ENCODE measurements around the gene VGLL4. TPM values are rescaled to one million over a fixed set of nuclear protein-coding genes. Genes with fewer than 3 reads are reported as not detected.

Gene VGLL4
- total RNA-seq, 1 experiment from 2014 or later, result 26.9 TPM

DNA sequence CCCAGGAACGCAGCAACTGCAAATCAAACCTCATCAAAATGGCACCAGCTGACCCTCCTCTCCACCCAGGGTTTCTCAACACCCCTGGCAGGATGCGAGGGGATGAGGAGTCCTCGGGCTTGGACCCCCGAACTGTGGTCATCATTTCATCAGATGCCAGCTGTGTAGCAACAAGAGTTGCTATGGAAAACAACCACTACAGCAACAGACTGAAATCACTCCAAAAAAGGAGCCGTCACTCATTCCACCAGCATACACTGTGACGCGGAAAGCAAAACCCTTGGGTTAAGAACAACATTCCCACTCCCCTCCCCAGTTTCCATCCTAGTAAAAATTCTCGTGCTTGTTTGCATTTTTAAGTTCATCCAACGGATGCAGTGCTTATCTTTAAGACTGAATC is 40.1 kb downstream of the VGLL4 start:
- Histone ChIP-seq H3K9ac (ENCODE audit: low read length) (no peak overlapping the region), H3K9me2 (ENCODE audit: insufficient read depth) (no peaks in the 10 kb centered on the region), H3K27me3 (ENCODE audit: insufficient read depth, low read length) (no peaks in the 10 kb centered on the region), H3K9me3 (ENCODE audit: control insufficient read depth in 1 of 2, insufficient read depth in 1 of 2, low read depth in 1 of 2, low read length in 2 of 2) (no peaks in the 10 kb centered on the region), H4K20me1 (ENCODE audit: insufficient read depth) (no peaks in the 10 kb centered on the region), H3K27ac (ENCODE audit: low read depth, low read length) (no peak overlapping the region), H3K4me2 (ENCODE audit: low read length) (no peak overlapping the region), H3K79me2 (ENCODE audit: insufficient read depth, low read length) (peaks cover 16% of the 10 kb centered on the region), H2AFZ (ENCODE audit: low read depth, low read length, poor library complexity, severe bottlenecking) (no peak overlapping the region), H3K36me3 (ENCODE audit: control insufficient read depth in 1 of 2, insufficient read depth in 2 of 2, low read length in 2 of 2) (no peaks in the 10 kb centered on the region), H3K4me3 (replicated peaks in 1 of 2; ENCODE audit: low read depth in 1 of 2, low read length in 2 of 2) (no peak overlapping the region), H3K4me1 (ENCODE audit: control insufficient read depth in 1 of 2, insufficient read depth in 2 of 2, low read length in 2 of 2) (peaks cover 2 to 24% of the 10 kb centered on the region in 2 experiments; a peak in 2 of 4 replicates)
- ChIA-PET CTCF (no interaction called here), RAD21 (ENCODE audit: low non-redundant PET in 1 of 2, low total read pairs in 2 of 2, uncharacterized antibody in 2 of 2, unreplicated experiment in 2 of 2) (no interaction called here), POLR2A (no interaction called here)
- BruUV-seq (replicated peaks), result no TSS peak
- TF ChIP-seq ZFX (IDR thresholded peaks at IDR 0.05) (no peak), EGR1 (IDR thresholded peaks at IDR 0.05; ENCODE audit: low read depth) (no peak), EZH2 (IDR thresholded peaks at IDR 0.05) (no peak)
- TF ChIP-seq, protein P1, sequence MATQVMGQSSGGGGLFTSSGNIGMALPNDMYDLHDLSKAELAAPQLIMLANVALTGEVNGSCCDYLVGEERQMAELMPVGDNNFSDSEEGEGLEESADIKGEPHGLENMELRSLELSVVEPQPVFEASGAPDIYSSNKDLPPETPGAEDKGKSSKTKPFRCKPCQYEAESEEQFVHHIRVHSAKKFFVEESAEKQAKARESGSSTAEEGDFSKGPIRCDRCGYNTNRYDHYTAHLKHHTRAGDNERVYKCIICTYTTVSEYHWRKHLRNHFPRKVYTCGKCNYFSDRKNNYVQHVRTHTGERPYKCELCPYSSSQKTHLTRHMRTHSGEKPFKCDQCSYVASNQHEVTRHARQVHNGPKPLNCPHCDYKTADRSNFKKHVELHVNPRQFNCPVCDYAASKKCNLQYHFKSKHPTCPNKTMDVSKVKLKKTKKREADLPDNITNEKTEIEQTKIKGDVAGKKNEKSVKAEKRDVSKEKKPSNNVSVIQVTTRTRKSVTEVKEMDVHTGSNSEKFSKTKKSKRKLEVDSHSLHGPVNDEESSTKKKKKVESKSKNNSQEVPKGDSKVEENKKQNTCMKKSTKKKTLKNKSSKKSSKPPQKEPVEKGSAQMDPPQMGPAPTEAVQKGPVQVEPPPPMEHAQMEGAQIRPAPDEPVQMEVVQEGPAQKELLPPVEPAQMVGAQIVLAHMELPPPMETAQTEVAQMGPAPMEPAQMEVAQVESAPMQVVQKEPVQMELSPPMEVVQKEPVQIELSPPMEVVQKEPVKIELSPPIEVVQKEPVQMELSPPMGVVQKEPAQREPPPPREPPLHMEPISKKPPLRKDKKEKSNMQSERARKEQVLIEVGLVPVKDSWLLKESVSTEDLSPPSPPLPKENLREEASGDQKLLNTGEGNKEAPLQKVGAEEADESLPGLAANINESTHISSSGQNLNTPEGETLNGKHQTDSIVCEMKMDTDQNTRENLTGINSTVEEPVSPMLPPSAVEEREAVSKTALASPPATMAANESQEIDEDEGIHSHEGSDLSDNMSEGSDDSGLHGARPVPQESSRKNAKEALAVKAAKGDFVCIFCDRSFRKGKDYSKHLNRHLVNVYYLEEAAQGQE (IDR thresholded peaks at IDR 0.05; ENCODE audit: low read depth), result no peak
- ATAC-seq, result no peak
- intact Hi-C loops (cut with micrococcal nuclease), result no loop called here
- no peak for DNase-seq (ENCODE audit: low read depth, low spot score)

DNA sequence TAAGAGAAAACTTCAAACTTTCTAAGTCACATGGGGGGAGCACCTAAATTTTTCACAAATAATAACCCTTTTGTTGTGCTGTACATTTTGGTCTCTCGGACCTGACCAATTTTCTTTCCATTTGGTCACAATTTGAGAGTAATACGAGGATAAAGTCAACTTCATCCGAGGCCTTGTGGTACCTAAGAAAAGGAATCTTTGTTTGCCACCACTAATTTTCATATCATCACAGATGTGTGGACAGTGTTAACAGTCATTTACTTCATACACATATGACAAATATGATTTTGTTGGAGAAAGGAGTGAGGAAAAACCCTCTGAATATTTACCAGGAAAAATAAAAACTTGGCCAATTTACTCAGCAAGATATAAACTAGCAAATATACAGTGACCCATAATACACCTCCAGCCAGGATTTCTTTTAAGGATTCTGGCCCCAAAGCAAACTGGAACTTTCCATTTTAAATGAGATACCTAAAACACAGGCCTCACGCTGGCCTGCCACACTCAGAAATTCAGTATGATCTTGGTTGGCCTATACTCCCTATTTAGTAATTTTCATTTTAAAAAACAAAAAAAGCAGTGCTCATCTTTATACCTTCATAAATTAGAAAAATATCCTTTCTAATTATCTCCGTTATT is 40.7 kb downstream of the VGLL4 start:
- Histone ChIP-seq H3K36me3 (ENCODE audit: control insufficient read depth in 1 of 2, insufficient read depth in 2 of 2, low read length in 2 of 2) (no peaks in the 10 kb centered on the region), H3K9me2 (ENCODE audit: insufficient read depth) (no peaks in the 10 kb centered on the region), H3K4me2 (ENCODE audit: low read length) (no peak overlapping the region), H3K79me2 (ENCODE audit: insufficient read depth, low read length) (peaks cover 16% of the 10 kb centered on the region), H4K20me1 (ENCODE audit: insufficient read depth) (no peaks in the 10 kb centered on the region), H2AFZ (ENCODE audit: low read depth, low read length, poor library complexity, severe bottlenecking) (no peak overlapping the region), H3K4me3 (replicated peaks in 1 of 2; ENCODE audit: low read depth in 1 of 2, low read length in 2 of 2) (no peak overlapping the region), H3K27me3 (ENCODE audit: insufficient read depth, low read length) (no peaks in the 10 kb centered on the region), H3K27ac (ENCODE audit: low read depth, low read length) (no peak overlapping the region), H3K4me1 (ENCODE audit: control insufficient read depth in 1 of 2, insufficient read depth in 2 of 2, low read length in 2 of 2) (peaks cover 2 to 24% of the 10 kb centered on the region in 2 experiments; a peak in 2 of 4 replicates), H3K9me3 (ENCODE audit: control insufficient read depth in 1 of 2, insufficient read depth in 1 of 2, low read depth in 1 of 2, low read length in 2 of 2) (no peaks in the 10 kb centered on the region), H3K9ac (ENCODE audit: low read length) (no peak overlapping the region)
- no peak for ATAC-seq
- ChIA-PET CTCF (no interaction called here), RAD21 (ENCODE audit: low non-redundant PET in 1 of 2, low total read pairs in 2 of 2, uncharacterized antibody in 2 of 2, unreplicated experiment in 2 of 2) (no interaction called here), POLR2A (no interaction called here)
- intact Hi-C loops (cut with micrococcal nuclease), result no loop called here
- BruUV-seq (replicated peaks), result no TSS peak
- no peak for DNase-seq (ENCODE audit: low read depth, low spot score)
- no peak for TF ChIP-seq ELF1 (IDR thresholded peaks at IDR 0.05; ENCODE audit: borderline replicate concordance, low read depth)
- TF ChIP-seq FOSL1 (IDR thresholded peaks at IDR 0.05; ENCODE audit: low read depth), result no peak
- TF ChIP-seq POLR2AphosphoS5 (IDR thresholded peaks at IDR 0.05; ENCODE audit: low read depth, low read length), result no peak
- TF ChIP-seq POLR2A (IDR thresholded peaks at IDR 0.05; ENCODE audit: borderline replicate concordance, extremely low read depth, insufficient read depth, insufficient read length), result no peak
- TF ChIP-seq ZFX (IDR thresholded peaks at IDR 0.05), result no peak
- no peak for TF ChIP-seq YY1 (IDR thresholded peaks at IDR 0.05; ENCODE audit: extremely low read depth, insufficient replicate concordance, low read depth, low read length)
- TF ChIP-seq CBX3 (IDR thresholded peaks at IDR 0.05; ENCODE audit: low read depth), result no peak
- no peak for TF ChIP-seq TCF7L2 (IDR thresholded peaks at IDR 0.05; ENCODE audit: borderline replicate concordance, extremely low read depth, insufficient read depth, insufficient read length)
- TF ChIP-seq, protein P2, sequence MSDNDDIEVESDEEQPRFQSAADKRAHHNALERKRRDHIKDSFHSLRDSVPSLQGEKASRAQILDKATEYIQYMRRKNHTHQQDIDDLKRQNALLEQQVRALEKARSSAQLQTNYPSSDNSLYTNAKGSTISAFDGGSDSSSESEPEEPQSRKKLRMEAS (IDR thresholded peaks at IDR 0.05), result no peak
- TF ChIP-seq RAD21 (IDR thresholded peaks at IDR 0.05; ENCODE audit: low read depth), result no peak
- TF ChIP-seq, protein P3, sequence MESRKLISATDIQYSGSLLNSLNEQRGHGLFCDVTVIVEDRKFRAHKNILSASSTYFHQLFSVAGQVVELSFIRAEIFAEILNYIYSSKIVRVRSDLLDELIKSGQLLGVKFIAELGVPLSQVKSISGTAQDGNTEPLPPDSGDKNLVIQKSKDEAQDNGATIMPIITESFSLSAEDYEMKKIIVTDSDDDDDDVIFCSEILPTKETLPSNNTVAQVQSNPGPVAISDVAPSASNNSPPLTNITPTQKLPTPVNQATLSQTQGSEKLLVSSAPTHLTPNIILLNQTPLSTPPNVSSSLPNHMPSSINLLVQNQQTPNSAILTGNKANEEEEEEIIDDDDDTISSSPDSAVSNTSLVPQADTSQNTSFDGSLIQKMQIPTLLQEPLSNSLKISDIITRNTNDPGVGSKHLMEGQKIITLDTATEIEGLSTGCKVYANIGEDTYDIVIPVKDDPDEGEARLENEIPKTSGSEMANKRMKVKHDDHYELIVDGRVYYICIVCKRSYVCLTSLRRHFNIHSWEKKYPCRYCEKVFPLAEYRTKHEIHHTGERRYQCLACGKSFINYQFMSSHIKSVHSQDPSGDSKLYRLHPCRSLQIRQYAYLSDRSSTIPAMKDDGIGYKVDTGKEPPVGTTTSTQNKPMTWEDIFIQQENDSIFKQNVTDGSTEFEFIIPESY (IDR thresholded peaks at IDR 0.05; ENCODE audit: extremely low read depth, insufficient replicate concordance, low read length), result no peak
- TF ChIP-seq EZH2 (IDR thresholded peaks at IDR 0.05), result no peak
- TF ChIP-seq JUND (IDR thresholded peaks at IDR 0.05), result no peak
- TF ChIP-seq CEBPB (IDR thresholded peaks at IDR 0.05; ENCODE audit: low read depth), result no peak
- TF ChIP-seq EGR1 (IDR thresholded peaks at IDR 0.05; ENCODE audit: low read depth), result no peak
